HUES64 (cell line): ENCODE data around the gene SMAD9.

Experiments used
- H3K27ac ChIP-seq: 2 replicates; pipeline ENCODE4 v1.7.0; 2013; ENCODE audit warnings: low read depth, low read length, inconsistent platforms
- H3K27me3 ChIP-seq: 2 replicates; pipeline ENCODE4 v1.6.1; 2013; ENCODE audit warnings: mild to moderate bottlenecking, low read length; ENCODE audit not compliant: insufficient read depth
- H3K36me3 ChIP-seq: 2 replicates; pipeline ENCODE4 v1.6.1; 2013; ENCODE audit warnings: mild to moderate bottlenecking, low read length; ENCODE audit not compliant: insufficient read depth
- H3K4me1 ChIP-seq: 2 replicates; pipeline ENCODE4 v1.6.1; 2013; ENCODE audit warnings: mild to moderate bottlenecking, low read length, moderate library complexity; ENCODE audit not compliant: insufficient read depth
- H3K4me3 ChIP-seq: 2 replicates; pipeline ENCODE4 v1.5.1; 2013; ENCODE audit warnings: mild to moderate bottlenecking, low read length, moderate library complexity
- H3K9ac ChIP-seq: 2 replicates; pipeline ENCODE4 v1.6.1; 2013; ENCODE audit warnings: mild to moderate bottlenecking, low read depth, low read length
- H3K9me3 ChIP-seq: 2 replicates; pipeline ENCODE4 v1.6.1; 2013; ENCODE audit warnings: low read depth, low read length; ENCODE audit not compliant: insufficient read depth
- WGBS: fragments of 150-250, 120-280 bp; methylation state at CpG from one replicate; pipeline ENCODE4 v1.1.7; 2013; ENCODE audit warnings: missing lambda C conversion rate; 5-methylcytosine and 5-hydroxymethylcytosine counted together

Gene SMAD9

DNA sequence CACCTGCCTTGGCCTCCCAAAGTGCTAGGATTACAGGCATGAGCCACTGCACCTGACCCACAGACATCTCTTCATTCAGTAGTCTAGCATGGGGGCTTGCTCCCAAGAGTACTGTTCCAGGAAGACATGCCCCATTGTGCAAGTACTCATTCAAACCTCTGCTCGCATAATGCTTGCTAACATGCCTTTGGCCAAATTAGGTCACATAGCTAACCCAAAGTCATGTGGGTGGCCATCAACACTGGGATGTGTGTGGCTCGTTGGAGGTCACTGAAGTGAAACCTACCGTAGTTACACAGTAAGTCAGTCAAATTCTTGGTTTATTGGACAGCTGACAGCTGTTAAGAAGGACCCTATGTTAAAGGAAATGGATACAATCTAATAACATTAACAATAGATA, 80.8 kb downstream of the SMAD9 start:
- Histone ChIP-seq H3K36me3 (no peaks in the 10 kb centered on the region), H3K9me3 (no peaks in the 10 kb centered on the region), H3K4me3 (no peak overlapping the region), H3K27ac (no peak overlapping the region), H3K27me3 (no peaks in the 10 kb centered on the region), H3K9ac (no peak overlapping the region), H3K4me1 (peaks cover 16% of the 10 kb centered on the region)
- WGBS: 91% methylated on average over 3 of the region's 3 CpGs

DNA sequence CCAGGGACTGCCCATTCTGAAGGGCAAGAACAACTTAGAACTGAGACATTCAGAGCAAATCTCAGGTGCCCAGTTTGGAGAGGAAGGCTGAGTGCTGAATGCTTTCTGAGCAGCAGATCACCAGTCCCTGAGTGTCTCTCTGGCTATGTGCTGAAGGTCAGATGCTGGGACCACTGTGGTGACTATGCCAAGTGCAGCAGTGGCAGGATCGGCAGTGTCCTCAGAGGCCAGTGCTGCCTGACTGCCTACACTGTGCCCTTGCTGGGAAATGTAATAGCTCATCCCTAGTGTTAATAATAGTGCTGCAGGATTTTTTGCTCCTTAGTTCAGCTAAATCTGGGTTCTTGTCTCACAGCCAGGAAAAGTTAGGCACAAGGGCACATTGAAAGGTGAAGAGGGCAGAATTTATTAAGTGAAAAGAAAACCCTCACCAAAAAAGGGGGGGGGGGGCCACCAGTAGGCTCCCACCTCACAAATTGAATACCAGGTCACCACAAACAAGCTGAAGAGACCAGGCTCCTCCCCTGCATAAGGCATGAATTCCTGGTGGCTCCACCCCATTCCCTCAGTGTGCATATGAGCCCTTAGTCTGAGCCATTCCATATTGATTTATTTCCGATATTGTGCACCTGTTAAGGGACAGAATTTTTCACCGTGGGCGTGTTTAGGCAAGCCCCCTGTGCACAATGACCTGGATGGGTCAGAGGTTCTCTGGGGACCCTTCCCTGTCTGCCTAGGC, 82.5 kb downstream of the SMAD9 start:
- Histone ChIP-seq H3K27me3 (no peaks in the 10 kb centered on the region), H3K9ac (no peak overlapping the region), H3K4me3 (no peak overlapping the region), H3K4me1 (peaks cover 16% of the 10 kb centered on the region), H3K27ac (no peak overlapping the region), H3K36me3 (no peaks in the 10 kb centered on the region), H3K9me3 (no peaks in the 10 kb centered on the region)
- 89% methylated on average over 3 of the region's 4 CpGs for WGBS

DNA sequence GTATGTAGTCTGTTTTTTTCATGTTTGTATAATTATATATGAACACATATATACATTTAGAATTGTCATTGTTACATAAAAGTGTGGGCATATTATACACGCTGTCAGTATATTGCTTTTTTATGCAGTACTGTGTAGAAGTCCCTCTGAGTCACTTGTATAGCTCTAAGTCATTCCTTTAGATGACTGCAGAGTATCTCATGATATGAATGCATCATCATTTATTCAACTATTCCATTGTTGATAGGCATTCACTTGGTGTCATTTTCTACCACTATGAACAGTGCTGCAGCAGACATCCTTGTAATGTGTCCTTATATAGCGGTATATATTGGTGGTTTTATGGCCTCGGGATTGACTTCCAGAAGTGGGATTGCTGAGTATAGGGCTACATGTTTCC, 85.7 kb downstream of the SMAD9 start:
- Histone ChIP-seq H3K9me3 (no peaks in the 10 kb centered on the region), H3K4me1 (peaks cover 2% of the 10 kb centered on the region), H3K4me3 (no peak overlapping the region), H3K36me3 (peaks cover 5% of the 10 kb centered on the region), H3K27ac (no peak overlapping the region), H3K27me3 (no peaks in the 10 kb centered on the region), H3K9ac (no peak overlapping the region)
- WGBS: 100% methylated on average over 3 of the region's 3 CpGs

DNA sequence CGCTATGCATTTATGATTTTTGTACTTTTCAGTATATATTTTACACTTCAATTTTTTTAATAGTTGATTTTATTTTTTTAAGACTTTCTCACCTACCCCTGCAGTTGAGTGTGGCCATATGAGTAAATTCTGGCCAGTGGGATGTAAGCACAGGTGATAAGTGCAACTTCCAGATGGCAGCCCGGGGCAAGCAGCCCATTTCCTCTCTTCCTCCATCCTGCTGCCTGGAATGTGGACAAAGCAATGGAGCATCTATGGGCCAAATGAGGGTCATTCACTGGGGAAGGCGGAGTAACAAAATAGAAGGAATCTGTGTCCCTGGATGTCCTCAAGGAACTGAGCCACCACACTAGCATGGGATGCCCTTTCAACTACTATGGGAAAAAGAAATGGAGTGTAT, 88.7 kb downstream of the SMAD9 start:
- H3K27me3 ChIP-seq: no peaks in the 10 kb centered on the region
- WGBS: 93% methylated on average over 2 of the region's 3 CpGs
- no peak overlapping the region for H3K9ac ChIP-seq

GRCh38 chr13:36829753-36830152, 90.3 kb downstream of the SMAD9 start:
- WGBS: 53% methylated on average over 1 of the region's 1 CpG
- peaks cover 44% of the 10 kb centered on the region for H3K36me3 ChIP-seq
- no peaks in the 10 kb centered on the region for H3K4me1 ChIP-seq
- no peak overlapping the region for H3K4me3 ChIP-seq
- no peaks in the 10 kb centered on the region for H3K9me3 ChIP-seq
- no peak overlapping the region for H3K27ac ChIP-seq
- no peaks in the 10 kb centered on the region for H3K27me3 ChIP-seq
- H3K9ac ChIP-seq: no peak overlapping the region

More for the DNA sequence above, 88.7 kb downstream of the SMAD9 start:
- Histone ChIP-seq H3K27ac (no peak overlapping the region), H3K4me3 (no peak overlapping the region), H3K9me3 (no peaks in the 10 kb centered on the region), H3K36me3 (peaks cover 30% of the 10 kb centered on the region), H3K4me1 (no peaks in the 10 kb centered on the region)

DNA sequence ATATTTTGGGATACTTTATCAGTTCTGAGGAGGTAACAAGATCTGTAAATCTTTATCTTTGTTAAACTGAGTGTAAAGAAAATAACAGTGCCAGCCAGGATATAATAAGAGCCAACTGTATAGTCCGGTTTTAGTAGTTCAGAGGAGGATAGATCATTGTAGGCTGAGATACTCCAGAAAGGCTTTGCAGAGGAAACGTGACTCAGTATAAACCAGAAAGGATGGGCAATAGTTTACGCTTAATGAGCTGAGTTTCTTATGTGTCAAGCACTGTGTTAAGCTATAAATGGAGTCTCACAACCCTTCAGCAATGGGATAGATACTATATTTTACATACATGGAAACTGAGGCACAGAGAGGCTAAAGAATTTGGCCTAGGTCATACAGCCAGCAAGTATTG, 97.3 kb downstream of the SMAD9 start:
- no peak overlapping the region for H3K9ac ChIP-seq
- WGBS: 94% methylated on average over 3 of the region's 3 CpGs
- H3K27ac ChIP-seq: no peak overlapping the region

GRCh38 chr13:36820222-36820621, 99.8 kb downstream of the SMAD9 start:
- no peak overlapping the region; the same call in 1 of the 2 replicates for H3K9ac ChIP-seq
- peaks cover 12% of the 10 kb centered on the region; the same call in 1 of the 2 replicates for H3K4me1 ChIP-seq
- no peak overlapping the region for H3K27ac ChIP-seq
- no peaks in the 10 kb centered on the region for H3K9me3 ChIP-seq
- H3K36me3 ChIP-seq: peaks cover 4% of the 10 kb centered on the region; the same call in 1 of the 2 replicates
- WGBS: 77% methylated on average over 4 of the region's 4 CpGs
- H3K27me3 ChIP-seq: peaks cover 7% of the 10 kb centered on the region
- peak overlapping the region; percentile 68 for H3K4me3 ChIP-seq

More for the DNA sequence above, 97.3 kb downstream of the SMAD9 start:
- Histone ChIP-seq H3K4me1 (peaks cover 12% of the 10 kb centered on the region; the same call in 1 of the 2 replicates), H3K4me3 (no peak overlapping the region), H3K9me3 (no peaks in the 10 kb centered on the region), H3K27me3 (peaks cover 7% of the 10 kb centered on the region), H3K36me3 (peaks cover 29% of the 10 kb centered on the region)

DNA sequence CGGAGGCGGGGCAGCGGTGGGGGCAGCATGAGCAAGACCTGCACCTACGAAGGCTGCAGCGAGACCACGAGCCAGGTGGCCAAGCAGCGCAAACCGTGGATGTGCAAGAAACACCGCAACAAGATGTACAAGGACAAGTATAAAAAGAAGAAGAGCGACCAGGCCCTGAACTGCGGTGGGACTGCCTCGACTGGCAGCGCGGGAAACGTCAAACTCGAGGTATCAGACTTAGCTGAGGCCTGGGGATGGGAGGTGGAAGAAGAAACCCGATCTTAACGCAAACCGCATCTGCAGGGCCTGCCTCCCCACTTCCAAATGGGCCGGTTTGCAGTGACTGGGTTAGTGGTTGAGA, 100.3 kb downstream of the SMAD9 start:
- H3K9me3 ChIP-seq: no peaks in the 10 kb centered on the region
- H3K27me3 ChIP-seq: peaks cover 7% of the 10 kb centered on the region
- 3% methylated on average over 20 of the region's 20 CpGs for WGBS
- H3K4me1 ChIP-seq: peaks cover 12% of the 10 kb centered on the region; the same call in 1 of the 2 replicates
- no peak overlapping the region for H3K27ac ChIP-seq
- peak overlapping the region; percentile 68 for H3K4me3 ChIP-seq
- H3K36me3 ChIP-seq: no peaks in the 10 kb centered on the region
- H3K9ac ChIP-seq: peak overlapping the region; percentile 21; the same call in 1 of the 2 replicates

DNA sequence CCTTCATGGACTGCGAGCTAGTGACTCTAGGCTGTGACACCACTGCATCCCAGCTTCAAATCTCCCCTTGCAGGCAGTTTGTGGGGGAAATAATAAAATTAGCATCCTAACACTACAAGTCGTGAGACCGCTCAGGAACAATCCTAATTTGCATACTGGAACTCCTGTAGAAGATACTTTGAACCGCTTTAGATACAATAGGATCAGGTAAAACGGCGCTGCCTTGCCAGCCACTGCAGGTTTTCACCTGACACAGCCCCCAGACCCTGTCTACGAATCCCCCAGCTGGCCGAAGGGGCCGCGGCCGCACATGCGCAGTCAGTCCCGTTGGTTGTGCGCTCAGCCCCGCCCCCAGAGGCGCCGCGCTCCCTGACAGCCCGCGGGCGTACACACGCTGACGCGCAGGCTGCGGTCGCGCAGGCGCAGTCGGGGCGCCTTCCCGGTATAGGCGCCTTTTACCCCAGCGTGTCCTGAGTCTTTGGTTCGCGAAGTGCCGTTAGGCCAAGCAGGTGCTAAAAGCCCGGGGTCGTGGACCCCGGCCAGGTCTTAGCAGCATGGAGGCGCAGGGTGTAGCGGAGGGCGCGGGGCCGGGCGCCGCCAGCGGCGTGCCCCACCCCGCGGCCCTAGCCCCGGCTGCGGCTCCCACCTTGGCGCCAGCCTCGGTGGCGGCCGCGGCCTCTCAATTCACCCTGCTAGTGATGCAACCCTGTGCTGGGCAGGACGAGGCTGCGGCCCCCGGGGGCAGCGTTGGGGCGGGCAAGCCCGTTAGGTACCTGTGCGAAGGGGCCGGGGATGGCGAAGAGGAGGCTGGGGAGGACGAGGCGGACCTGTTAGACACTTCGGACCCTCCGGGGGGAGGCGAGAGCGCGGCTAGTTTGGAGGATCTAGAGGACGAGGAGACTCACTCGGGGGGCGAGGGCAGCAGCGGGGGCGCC, 101.0 kb downstream of the SMAD9 start, which contains the start of gene RFXAP:
TSS of gene RFXAP (plus strand) at position 419 of the 935 bp plus-strand sequence. CDS start at position 555, 136 bp downstream.
- Histone ChIP-seq H3K27ac (peak within 1 kb of the TSS; percentile 40; the same call in 1 of the 2 replicates), H3K4me1 (peaks cover 12% of the 10 kb centered on the region; the same call in 1 of the 2 replicates)

GRCh38 chr13:36817996-36818803, 101.8 kb downstream of the SMAD9 start:
- H3K36me3 ChIP-seq: no peaks in the 10 kb centered on the region
- H3K9ac ChIP-seq: no peak overlapping the region
- H3K27me3 ChIP-seq: peaks cover 7% of the 10 kb centered on the region
- H3K4me3 ChIP-seq: peak overlapping the region; percentile 68
- no peaks in the 10 kb centered on the region for H3K9me3 ChIP-seq
- H3K4me1 ChIP-seq: peaks cover 12% of the 10 kb centered on the region; the same call in 1 of the 2 replicates
- 46% methylated on average over 12 of the region's 12 CpGs for WGBS
- H3K27ac ChIP-seq: no peak overlapping the region

More for the DNA sequence above, 101.0 kb downstream of the SMAD9 start, which contains the start of gene RFXAP:
- H3K4me3 ChIP-seq: peak within 1 kb of the TSS; percentile 68
- no peaks in the 10 kb centered on the region for H3K36me3 ChIP-seq
- peaks cover 7% of the 10 kb centered on the region for H3K27me3 ChIP-seq
- under 1% methylated on average over 78 of the region's 78 CpGs for WGBS
- H3K9me3 ChIP-seq: no peaks in the 10 kb centered on the region
- H3K9ac ChIP-seq: peak within 1 kb of the TSS; percentile 57; the same call in 1 of the 2 replicates
